ENCODE results near the gene MOB3A. TPM values are rescaled to one million over a fixed set of nuclear protein-coding genes. Genes with fewer than 3 reads are reported as not detected.

Gene MOB3A
- total and polyA plus RNA-seq, 10 of the 15 experiments (the other 5 are each of a cell fraction or from before 2014, with no cell fraction given), result 7.5 to 229 (median 79.4) TPM

DNA sequence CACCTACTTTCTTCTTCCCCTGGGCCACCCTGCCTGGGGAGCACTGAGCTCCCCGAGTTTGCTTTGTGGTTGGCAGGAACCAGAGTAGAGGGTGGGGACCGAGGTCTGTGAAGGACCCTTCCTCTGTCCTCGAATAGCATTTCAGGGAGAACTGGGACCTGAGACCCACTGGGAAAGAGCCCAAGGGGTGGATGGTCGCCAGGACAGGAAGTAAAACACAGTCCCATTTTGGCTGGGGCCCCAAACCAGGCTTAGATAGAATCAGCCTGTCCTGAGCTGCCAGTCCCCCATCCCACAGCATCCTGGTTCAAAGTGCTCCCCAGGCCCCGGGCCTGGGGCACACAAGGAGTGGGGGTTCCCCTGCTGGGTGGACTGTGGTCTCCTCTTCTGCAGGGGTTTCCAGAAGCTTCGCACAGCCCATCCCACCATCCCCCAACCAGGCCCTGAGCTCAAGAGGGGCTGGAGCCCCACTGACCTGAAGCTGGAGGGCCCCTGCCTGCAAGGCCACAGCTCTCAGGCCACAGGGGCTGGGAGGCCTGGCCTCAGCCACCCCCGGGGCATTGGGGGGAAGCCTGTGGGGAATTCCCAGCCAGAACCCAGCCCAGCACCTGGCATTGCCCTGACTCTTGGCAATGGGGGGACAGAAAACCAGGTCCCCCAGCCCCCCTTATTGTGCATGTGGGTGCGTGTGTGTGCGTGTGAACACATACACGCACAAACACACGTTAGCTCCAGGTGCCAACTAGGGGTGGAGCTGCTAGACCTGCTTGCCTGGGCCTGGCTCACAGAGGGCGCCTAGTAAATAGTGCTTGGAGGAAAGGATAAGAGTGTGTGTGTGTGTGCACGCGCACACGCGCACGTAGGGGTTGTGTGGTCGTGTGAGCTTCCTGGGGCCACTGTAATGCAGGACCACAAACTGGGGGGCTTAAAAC is 44.1 kb downstream of the MOB3A start:
- Histone ChIP-seq H3K27ac (ENCODE audit: control insufficient read depth, insufficient read depth) (peak overlapping the region; percentile 86), H3K4me2 (ENCODE audit: control insufficient read depth, insufficient read depth) (peak overlapping the region; percentile 58), H3K36me3 (ENCODE audit: control insufficient read depth in 2 of 2, insufficient read depth in 2 of 2, low read length in 1 of 2) (peaks cover 0 to 2% of the 10 kb centered on the region in 2 experiments; a peak in 2 of 4 replicates), H3K27me3 (replicated peaks in 1 of 2; ENCODE audit: control insufficient read depth in 2 of 2, insufficient read depth in 2 of 2, low read length in 1 of 2) (no peaks in the 10 kb centered on the region), H3K4me3 (peak overlapping the region; percentile 37; the same call in 1 of the 2 replicates), H2AFZ (ENCODE audit: control insufficient read depth, low read depth, low read length) (peak overlapping the region; percentile 46), H3K9ac (ENCODE audit: control insufficient read depth, insufficient read depth, low read length) (peak overlapping the region; percentile 62), H3K79me2 (ENCODE audit: control insufficient read depth, insufficient read depth, low read length) (peaks cover 50% of the 10 kb centered on the region), H3K4me1 (ENCODE audit: control insufficient read depth, insufficient read depth, low read length) (peaks cover 55% of the 10 kb centered on the region), H4K20me1 (ENCODE audit: control insufficient read depth, insufficient read depth) (peaks cover 14% of the 10 kb centered on the region), H3K9me3 (replicated peaks; ENCODE audit: control insufficient read depth, insufficient read depth, low read length) (no peaks in the 10 kb centered on the region)
- in situ Hi-C loops (cut with MboI) (no loop called here), intact Hi-C loops (cut with micrococcal nuclease; ENCODE audit: unreplicated experiment) (loop anchor here (2.0 to 5.0 kb wide), 2 partner anchors 39 to 155 kb away; no protein-coding TSS in a partner anchor)
- WGBS (ENCODE audit: insufficient coverage, insufficient replicate concordance, low lambda C conversion rate, missing lambda C conversion rate), result 8% methylated on average over 18 of the region's 18 CpGs
- ATAC-seq, result peak; percentile 33
- SMC1A ChIA-PET (ENCODE audit: uncharacterized antibody, unreplicated experiment), result interaction anchor here (0.9 to 2.5 kb wide), 12 partner anchors 9 to 148 kb away, joined by 3 to 15 read pairs (median 4); no protein-coding TSS in a partner anchor
- peak; percentile 57 for FAIRE-seq
- POLR2A ChIA-PET, result interaction anchor here (0.5 to 6.0 kb wide), 23 partner anchors 8 to 1936 kb away, joined by 3 to 110 read pairs (median 4); partner anchors contain the start of genes AP3D1 and MOB3A
- DNase-seq (ENCODE audit: low read depth, low spot score), result peak; percentile 72
- CTCF ChIA-PET, result interaction anchor here (0.9 to 3.0 kb wide), 13 partner anchors 8 to 124 kb away, joined by 3 to 27 read pairs (median 4); no protein-coding TSS in a partner anchor
- no TSS peak for BruUV-seq (replicated peaks)
- RAD21 ChIA-PET (ENCODE audit: unreplicated experiment), result interaction anchor here (0.9 to 2.7 kb wide), 16 partner anchors 8 to 195 kb away, joined by 3 to 17 read pairs (median 4); partner anchors contain the start of gene IZUMO4
- TF ChIP-seq MEF2A (IDR thresholded peaks at IDR 0.05; ENCODE audit: insufficient read depth, low read depth, low read length) (no peak), POU2F2 (IDR thresholded peaks at IDR 0.05; ENCODE audit: borderline replicate concordance, low read depth, low read length) (no peak), SREBF1 (IDR thresholded peaks at IDR 0.05; ENCODE audit: low read length) (no peak), TARDBP (IDR thresholded peaks at IDR 0.05; ENCODE audit: borderline replicate concordance) (0 out of 2 replicates have a peak, but pooled peaks have one; percentile 10), POLR2AphosphoS5 (IDR thresholded peaks at IDR 0.05; ENCODE audit: low read length) (no peak), POLR2AphosphoS2 (IDR thresholded peaks at IDR 0.05; ENCODE audit: low read depth, low read length) (no peak), HDGF (IDR thresholded peaks at IDR 0.05) (peak; percentile 78), RFX5 (IDR thresholded peaks at IDR 0.05; ENCODE audit: low read depth, low read length) (no peak), STAT1 (conservative IDR thresholded peaks at IDR 0.05) (0 out of 2 replicates have a peak, but pooled peaks have one; percentile 20), GABPA (IDR thresholded peaks at IDR 0.05; ENCODE audit: low read depth) (no peak), ESRRA (IDR thresholded peaks at IDR 0.05; ENCODE audit: low read length) (no peak), FOXM1 (IDR thresholded peaks at IDR 0.05; ENCODE audit: low read depth, low read length) (no peak), TCF7 (IDR thresholded peaks at IDR 0.05; ENCODE audit: borderline replicate concordance) (no peak), SMAD5 (IDR thresholded peaks at IDR 0.05; ENCODE audit: low read depth) (no peak), IKZF1 (conservative IDR thresholded peaks at IDR 0.05) (peak; percentile 82), HDAC6 (IDR thresholded peaks at IDR 0.05; ENCODE audit: unreplicated experiment) (no peak), ETV6 (conservative IDR thresholded peaks at IDR 0.05 in 1 of 2, IDR thresholded peaks at IDR 0.05 in 1 of 2; ENCODE audit: borderline replicate concordance in 1 of 2, low read depth in 1 of 2) (no peak)
- TF ChIP-seq, protein P1, sequence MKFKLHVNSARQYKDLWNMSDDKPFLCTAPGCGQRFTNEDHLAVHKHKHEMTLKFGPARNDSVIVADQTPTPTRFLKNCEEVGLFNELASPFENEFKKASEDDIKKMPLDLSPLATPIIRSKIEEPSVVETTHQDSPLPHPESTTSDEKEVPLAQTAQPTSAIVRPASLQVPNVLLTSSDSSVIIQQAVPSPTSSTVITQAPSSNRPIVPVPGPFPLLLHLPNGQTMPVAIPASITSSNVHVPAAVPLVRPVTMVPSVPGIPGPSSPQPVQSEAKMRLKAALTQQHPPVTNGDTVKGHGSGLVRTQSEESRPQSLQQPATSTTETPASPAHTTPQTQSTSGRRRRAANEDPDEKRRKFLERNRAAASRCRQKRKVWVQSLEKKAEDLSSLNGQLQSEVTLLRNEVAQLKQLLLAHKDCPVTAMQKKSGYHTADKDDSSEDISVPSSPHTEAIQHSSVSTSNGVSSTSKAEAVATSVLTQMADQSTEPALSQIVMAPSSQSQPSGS (IDR thresholded peaks at IDR 0.05; ENCODE audit: low read length), result no peak
- TF ChIP-seq, protein P2, sequence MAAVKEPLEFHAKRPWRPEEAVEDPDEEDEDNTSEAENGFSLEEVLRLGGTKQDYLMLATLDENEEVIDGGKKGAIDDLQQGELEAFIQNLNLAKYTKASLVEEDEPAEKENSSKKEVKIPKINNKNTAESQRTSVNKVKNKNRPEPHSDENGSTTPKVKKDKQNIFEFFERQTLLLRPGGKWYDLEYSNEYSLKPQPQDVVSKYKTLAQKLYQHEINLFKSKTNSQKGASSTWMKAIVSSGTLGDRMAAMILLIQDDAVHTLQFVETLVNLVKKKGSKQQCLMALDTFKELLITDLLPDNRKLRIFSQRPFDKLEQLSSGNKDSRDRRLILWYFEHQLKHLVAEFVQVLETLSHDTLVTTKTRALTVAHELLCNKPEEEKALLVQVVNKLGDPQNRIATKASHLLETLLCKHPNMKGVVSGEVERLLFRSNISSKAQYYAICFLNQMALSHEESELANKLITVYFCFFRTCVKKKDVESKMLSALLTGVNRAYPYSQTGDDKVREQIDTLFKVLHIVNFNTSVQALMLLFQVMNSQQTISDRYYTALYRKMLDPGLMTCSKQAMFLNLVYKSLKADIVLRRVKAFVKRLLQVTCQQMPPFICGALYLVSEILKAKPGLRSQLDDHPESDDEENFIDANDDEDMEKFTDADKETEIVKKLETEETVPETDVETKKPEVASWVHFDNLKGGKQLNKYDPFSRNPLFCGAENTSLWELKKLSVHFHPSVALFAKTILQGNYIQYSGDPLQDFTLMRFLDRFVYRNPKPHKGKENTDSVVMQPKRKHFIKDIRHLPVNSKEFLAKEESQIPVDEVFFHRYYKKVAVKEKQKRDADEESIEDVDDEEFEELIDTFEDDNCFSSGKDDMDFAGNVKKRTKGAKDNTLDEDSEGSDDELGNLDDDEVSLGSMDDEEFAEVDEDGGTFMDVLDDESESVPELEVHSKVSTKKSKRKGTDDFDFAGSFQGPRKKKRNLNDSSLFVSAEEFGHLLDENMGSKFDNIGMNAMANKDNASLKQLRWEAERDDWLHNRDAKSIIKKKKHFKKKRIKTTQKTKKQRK (IDR thresholded peaks at IDR 0.05; ENCODE audit: low read depth, low read length), result no peak

Measured in GM12878 (cell line).